Hypothalamus (tissue), 51 donors: ENCODE results near the gene OR51I2.

Experiments used
- DNase-seq, 51 donors: peaks; one replicate each; lab custom pipeline; 2025; lab: John Stamatoyannopoulos, UW

Gene OR51I2

GRCh38 chr11:5505363-5506048, 56.4 kb downstream of the OR51I2 start:
- DNase-seq: no peak
